ENCODE measurements around the gene LITAF. TPM values are rescaled to one million over a fixed set of nuclear protein-coding genes. Genes with fewer than 3 reads are reported as not detected.

Gene LITAF
- polyA plus RNA-seq, 1 donor from 2014 or later = 0.31 TPM

- H3K79me2 ChIP-seq (replicated peaks; ENCODE audit: insufficient read depth, low read length) = no peaks in the 10 kb centered on the region
- H2AFZ ChIP-seq (ENCODE audit: low read depth, low read length) = no peak overlapping the region
- H3K27ac ChIP-seq (ENCODE audit: low read length) = no peak overlapping the region
- H3K36me3 ChIP-seq (ENCODE audit: insufficient read depth, low read length) = no peaks in the 10 kb centered on the region
- no peaks in the 10 kb centered on the region for H3K27me3 ChIP-seq (ENCODE audit: insufficient read depth, low read depth, low read length)
- no peaks in the 10 kb centered on the region for H3F3A ChIP-seq (ENCODE audit: insufficient read depth, low read length, poor library complexity, severe bottlenecking)
- no peak overlapping the region for H3K4me3 ChIP-seq (ENCODE audit: low read length)
- no peak overlapping the region for H3K9ac ChIP-seq (ENCODE audit: low read length)
- H3K9me3 ChIP-seq (ENCODE audit: low read length) = peaks cover 7% of the 10 kb centered on the region
- H3K9me2 ChIP-seq (ENCODE audit: insufficient read depth, low read length) = no peaks in the 10 kb centered on the region
- H3K4me2 ChIP-seq (ENCODE audit: low read length) = no peak overlapping the region
- H4K20me1 ChIP-seq (ENCODE audit: insufficient read depth) = no peaks in the 10 kb centered on the region
- TF ChIP-seq TAF1 (IDR thresholded peaks at IDR 0.05; ENCODE audit: low read depth) (no peak), EP300 (conservative IDR thresholded peaks at IDR 0.05; ENCODE audit: poor library complexity, severe bottlenecking) (no peak), MXI1 (conservative IDR thresholded peaks at IDR 0.05; ENCODE audit: poor library complexity, severe bottlenecking) (no peak), POLR2AphosphoS5 (IDR thresholded peaks at IDR 0.05) (no peak), SMC3 (conservative IDR thresholded peaks at IDR 0.05; ENCODE audit: poor library complexity) (no peak), CTCF (IDR thresholded peaks at IDR 0.05; ENCODE audit: poor library complexity, severe bottlenecking) (no peak), REST (IDR thresholded peaks at IDR 0.05; ENCODE audit: borderline replicate concordance) (no peak), EZH2 (IDR thresholded peaks at IDR 0.05; ENCODE audit: borderline replicate concordance, insufficient read depth, low read length, poor library complexity, severe bottlenecking) (no peak), RAD21 (conservative IDR thresholded peaks at IDR 0.05) (no peak)
Measured at GRCh38 chr16:11551842-11552241, 34.9 kb downstream of the LITAF start.

GRCh38 chr16:11550791-11551498 lies 35.8 kb downstream of the LITAF start:
- no peak for TF ChIP-seq REST (IDR thresholded peaks at IDR 0.05; ENCODE audit: borderline replicate concordance)
- TF ChIP-seq SMC3 (conservative IDR thresholded peaks at IDR 0.05; ENCODE audit: poor library complexity) = no peak
- H2AFZ ChIP-seq (ENCODE audit: low read depth, low read length) = no peak overlapping the region
- no peak overlapping the region for H3K4me2 ChIP-seq (ENCODE audit: low read length)
- no peaks in the 10 kb centered on the region for H3F3A ChIP-seq (ENCODE audit: insufficient read depth, low read length, poor library complexity, severe bottlenecking)
- H3K9me3 ChIP-seq (ENCODE audit: low read length) = peaks cover 1% of the 10 kb centered on the region
- no peak overlapping the region for H3K9ac ChIP-seq (ENCODE audit: low read length)
- H3K27me3 ChIP-seq (ENCODE audit: insufficient read depth, low read depth, low read length) = no peaks in the 10 kb centered on the region
- H3K79me2 ChIP-seq (replicated peaks; ENCODE audit: insufficient read depth, low read length) = no peaks in the 10 kb centered on the region
- no peak overlapping the region for H3K27ac ChIP-seq (ENCODE audit: low read length)
- no peaks in the 10 kb centered on the region for H3K36me3 ChIP-seq (ENCODE audit: insufficient read depth, low read length)
- H4K20me1 ChIP-seq (ENCODE audit: insufficient read depth) = no peaks in the 10 kb centered on the region
- no peak overlapping the region for H3K4me3 ChIP-seq (ENCODE audit: low read length)
- no peaks in the 10 kb centered on the region for H3K9me2 ChIP-seq (ENCODE audit: insufficient read depth, low read length)
